ENCODE measurements around the gene ZBTB20. TPM values are rescaled to one million over a fixed set of nuclear protein-coding genes. Genes with fewer than 3 reads are reported as not detected.
A peak's percentile ranks its signal among the peaks of the same experiment; 100 is the strongest.

The ZBTB20 gene
- total and polyA plus RNA-seq, 4 donors = 0.74 to 77.1 (median 27.9) TPM

- no peaks in the 10 kb centered on the region for H3K9me3 ChIP-seq (ENCODE audit: control insufficient read depth in 4 of 4, insufficient read depth in 3 of 4, low read length in 3 of 4)
- ATAC-seq (ENCODE audit: insufficient read depth, low FRiP score) (no peak), DNase-seq (no peak)
- H3K4me3 ChIP-seq = no peak overlapping the region
- no peak overlapping the region for H3K9ac ChIP-seq (ENCODE audit: insufficient read depth in 1 of 2, low read length in 2 of 2)
- H3K27me3 ChIP-seq (ENCODE audit: control insufficient read depth in 3 of 3, insufficient read depth in 3 of 3, low read length in 2 of 3) = no peaks in the 10 kb centered on the region
- 92 to 93% methylated on average over 1 of the region's 1 CpG for WGBS, 2 donors
- no peaks in the 10 kb centered on the region for H3K4me1 ChIP-seq (ENCODE audit: control insufficient read depth in 5 of 5, insufficient read depth in 5 of 5, low read length in 5 of 5)
- no peak overlapping the region for H3K27ac ChIP-seq (ENCODE audit: low read depth in 1 of 2, low read length in 1 of 2)
- TF ChIP-seq CTCF (IDR thresholded peaks at IDR 0.05; ENCODE audit: control extremely low read depth, extremely low read depth) = no peak
- H3K36me3 ChIP-seq (ENCODE audit: control insufficient read depth in 4 of 4, insufficient read depth in 4 of 4, low read length in 4 of 4) = no peaks in the 10 kb centered on the region
Observed at GRCh38 chr3:114645392-114645791, 501.7 kb downstream of the ZBTB20 start.

GRCh38 chr3:114644367-114644766, 502.7 kb downstream of the ZBTB20 start:
- H3K36me3 ChIP-seq (ENCODE audit: control insufficient read depth in 4 of 4, insufficient read depth in 4 of 4, low read length in 4 of 4) = no peaks in the 10 kb centered on the region
- DNase-seq (no peak), ATAC-seq (ENCODE audit: insufficient read depth, low FRiP score) (no peak)
- no peak overlapping the region for H3K27ac ChIP-seq (ENCODE audit: low read depth in 1 of 2, low read length in 1 of 2)
- no peak overlapping the region for H3K4me3 ChIP-seq
- no peaks in the 10 kb centered on the region for H3K9me3 ChIP-seq (ENCODE audit: control insufficient read depth in 4 of 4, insufficient read depth in 3 of 4, low read length in 3 of 4)
- H3K9ac ChIP-seq (ENCODE audit: insufficient read depth in 1 of 2, low read length in 2 of 2) = no peak overlapping the region
- TF ChIP-seq CTCF (IDR thresholded peaks at IDR 0.05; ENCODE audit: control extremely low read depth, extremely low read depth) = no peak
- 97 to 99% methylated on average over 3 of the region's 3 CpGs for WGBS, 2 donors
- no peaks in the 10 kb centered on the region for H3K4me1 ChIP-seq (ENCODE audit: control insufficient read depth in 5 of 5, insufficient read depth in 5 of 5, low read length in 5 of 5)
- H3K27me3 ChIP-seq (ENCODE audit: control insufficient read depth in 3 of 3, insufficient read depth in 3 of 3, low read length in 2 of 3) = no peaks in the 10 kb centered on the region

GRCh38 chr3:114642951-114643741, 503.9 kb downstream of the ZBTB20 start:
- DNase-seq (peak in 1 of 3 donors; percentile 10), ATAC-seq (ENCODE audit: insufficient read depth, low FRiP score) (no peak)
- H3K36me3 ChIP-seq (ENCODE audit: control insufficient read depth in 4 of 4, insufficient read depth in 4 of 4, low read length in 4 of 4) = no peaks in the 10 kb centered on the region
- no peaks in the 10 kb centered on the region for H3K4me1 ChIP-seq (ENCODE audit: control insufficient read depth in 5 of 5, insufficient read depth in 5 of 5, low read length in 5 of 5)
- H3K9me3 ChIP-seq (ENCODE audit: control insufficient read depth in 4 of 4, insufficient read depth in 3 of 4, low read length in 3 of 4) = no peaks in the 10 kb centered on the region
- no peaks in the 10 kb centered on the region for H3K27me3 ChIP-seq (ENCODE audit: control insufficient read depth in 3 of 3, insufficient read depth in 3 of 3, low read length in 2 of 3)
- H3K4me3 ChIP-seq = no peak overlapping the region
- no peak overlapping the region for H3K9ac ChIP-seq (ENCODE audit: insufficient read depth in 1 of 2, low read length in 2 of 2)
- WGBS, 2 donors = 93 to 95% methylated on average over 1 of the region's 1 CpG
- no peak for TF ChIP-seq CTCF (IDR thresholded peaks at IDR 0.05; ENCODE audit: control extremely low read depth, extremely low read depth)
- H3K27ac ChIP-seq (ENCODE audit: low read depth in 1 of 2, low read length in 1 of 2) = no peak overlapping the region
